K562 treated with DMSO at 1 percent for 48 hours (cell line): ENCODE data around the gene SRY. TPM values are rescaled to one million over a fixed set of nuclear protein-coding genes. Genes with fewer than 3 reads are reported as not detected.

ENCODE experiments used
- total RNA-seq: library from RNA; unstranded; fragments of 300-600 nt; gene quantifications from 2 replicates; pipeline ENCODE4 v1.2.3, GENCODE V29; 2022; ENCODE audit warnings: low replicate concordance; ENCODE audit errors: extremely low read depth

The SRY gene
- not detected in 2 replicates for total RNA-seq

GRCh38 chrY:2787600-2787999, at the start of gene SRY:
SRY (minus strand) TSS chrY:2787682; CDS start chrY:2787603, 79 bp downstream.

Other genes with a start within 250 kb of the SRY start
- not detected in 2 replicates for gene RPS4Y1, start 53.9 kb upstream of the SRY start, total RNA-seq
- gene ZFY, start 147.7 kb upstream of the SRY start, total RNA-seq, result not detected in 2 replicates